AG09309 (cell line): ENCODE data around the gene DOC2A.

Experiments used
- DNase-seq: peaks from one replicate; pipeline ENCODE4 v3.0.0-alpha.2; 2010; ENCODE audit warnings: low read depth
- H3K4me3 ChIP-seq: 2 replicates; pipeline ENCODE4 v1.5.1; 2011; ENCODE audit warnings: mild to moderate bottlenecking, low read depth, low read length, moderate library complexity; ENCODE audit not compliant: control insufficient read depth
- CTCF ChIP-seq: IDR thresholded peaks from 2 replicates; pipeline ENCODE4 v1.5.1; 2011; ENCODE audit warnings: mild to moderate bottlenecking, low read depth, low read length, inconsistent platforms; ENCODE audit not compliant: insufficient read depth, control insufficient read depth; ENCODE audit errors: missing control alignments

Gene DOC2A

GRCh38 chr16:30027588-30028437 is 17.0 kb upstream of the DOC2A start:
- no peak for TF ChIP-seq CTCF
- no peak for DNase-seq
- no peak overlapping the region for H3K4me3 ChIP-seq

- DNase-seq: no peak
These were observed 15.6 kb upstream of the DOC2A start for GRCh38 chr16:30026449-30026848.

GRCh38 chr16:30025574-30025973 is 14.7 kb upstream of the DOC2A start:
- H3K4me3 ChIP-seq: no peak overlapping the region
- no peak for TF ChIP-seq CTCF

More at GRCh38 chr16:30026449-30026848, 15.6 kb upstream of the DOC2A start:
- no peak overlapping the region for H3K4me3 ChIP-seq
- no peak for TF ChIP-seq CTCF

GRCh38 chr16:30025156-30025555 is 14.3 kb upstream of the DOC2A start:
- no peak for DNase-seq

More at GRCh38 chr16:30025574-30025973, 14.7 kb upstream of the DOC2A start:
- no peak for DNase-seq

GRCh38 chr16:30024451-30024850 is 13.6 kb upstream of the DOC2A start:
- no peak for TF ChIP-seq CTCF
- H3K4me3 ChIP-seq: no peak overlapping the region
- DNase-seq: no peak

More at GRCh38 chr16:30025156-30025555, 14.3 kb upstream of the DOC2A start:
- H3K4me3 ChIP-seq: no peak overlapping the region
- no peak for TF ChIP-seq CTCF

- no peak for DNase-seq
- no peak for TF ChIP-seq CTCF
- no peak overlapping the region for H3K4me3 ChIP-seq
These were observed 12.8 kb upstream of the DOC2A start for GRCh38 chr16:30023586-30023985.
